HG03025 (cell line): ENCODE data around the gene CDH7.

Source experiments
- ATAC-seq: cut with Tn5 transposase; IDR thresholded peaks from one replicate; pipeline ENCODE4 v1.9.1; 2021; ENCODE audit warnings: mild to moderate bottlenecking, moderate library complexity; ENCODE audit not compliant: unreplicated experiment, low FRiP score

Gene CDH7

DNA sequence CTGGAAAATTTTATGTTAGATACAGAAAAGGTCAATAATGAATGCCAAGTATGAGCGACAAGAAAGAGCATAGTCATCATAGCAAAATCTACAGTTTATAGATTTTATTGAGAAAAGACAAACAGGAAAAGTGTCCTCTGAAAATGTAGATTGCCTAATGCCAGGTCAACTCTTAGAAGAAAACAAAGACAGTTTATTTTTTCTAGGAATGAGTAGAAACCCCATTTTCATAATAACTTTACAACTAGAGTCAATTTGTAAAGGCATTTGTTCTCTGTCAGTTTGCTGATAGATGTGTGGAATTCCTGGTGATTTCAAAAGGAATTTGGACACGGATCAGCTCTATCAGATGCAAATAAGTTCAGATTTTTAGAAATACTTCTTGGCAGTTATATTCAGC, 16.6 kb downstream of the CDH7 start:
- ATAC-seq = no peak

GRCh38 chr18:65768120-65768778, 17.4 kb downstream of the CDH7 start:
- ATAC-seq = no peak

DNA sequence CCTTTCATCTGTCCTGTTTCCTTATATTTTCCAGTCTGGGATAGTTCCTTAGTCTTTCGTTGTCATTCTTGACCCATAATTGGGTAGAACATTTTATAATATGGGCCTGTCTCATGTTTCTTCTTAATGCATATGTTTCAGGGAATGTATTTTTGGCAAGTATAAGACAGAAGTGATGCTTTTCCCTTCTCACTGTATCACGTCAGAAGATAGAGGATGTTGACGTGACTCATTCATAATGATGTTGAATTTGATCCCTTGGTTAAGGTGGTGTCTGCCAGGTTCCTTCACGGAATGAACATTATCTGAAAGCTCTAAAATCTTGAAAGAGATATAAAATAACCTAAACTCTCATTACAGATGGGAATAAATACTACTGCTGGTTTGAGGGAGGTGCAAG, 18.8 kb downstream of the CDH7 start:
- no peak for ATAC-seq

DNA sequence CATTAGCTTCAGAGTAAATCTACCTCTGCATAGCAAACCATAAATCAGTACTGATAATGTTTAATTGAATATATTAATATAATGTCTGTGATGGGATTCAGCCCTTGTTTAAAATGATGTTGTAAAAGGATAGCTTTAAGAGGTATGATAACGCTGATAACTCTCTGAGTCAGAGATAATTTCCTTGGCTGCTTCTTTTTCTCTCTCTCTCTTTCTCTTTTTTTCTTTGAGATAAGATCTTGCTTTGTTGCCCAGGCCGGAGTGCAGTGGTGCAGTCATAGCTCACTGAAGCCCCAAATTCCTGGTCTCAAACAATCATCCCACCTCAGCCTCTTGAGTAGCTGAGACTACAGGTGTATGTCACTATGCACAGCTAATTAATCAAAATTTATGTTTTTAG, 35.7 kb downstream of the CDH7 start:
- no peak for ATAC-seq

DNA sequence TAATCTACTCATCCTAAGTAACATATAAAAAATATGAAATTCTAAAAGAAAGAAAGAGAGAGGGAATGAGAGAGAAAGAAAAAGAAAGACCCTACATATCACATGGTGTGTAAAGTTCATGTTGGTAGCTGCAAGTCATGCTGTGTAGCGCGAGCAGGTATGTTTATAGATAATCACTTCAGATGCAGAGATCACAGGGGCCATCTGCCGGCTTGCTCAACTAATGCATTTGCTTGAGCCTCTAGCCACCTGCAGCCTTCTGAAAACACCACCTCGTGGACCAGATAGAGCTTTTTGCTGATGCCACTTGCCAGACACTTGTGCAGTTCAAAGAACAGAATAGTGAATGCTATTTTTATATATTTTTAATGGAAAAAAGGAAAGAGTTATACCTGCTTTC, 37.6 kb downstream of the CDH7 start:
- no peak for ATAC-seq

GRCh38 chr18:65790604-65791003, 39.8 kb downstream of the CDH7 start:
- ATAC-seq = no peak

GRCh38 chr18:65791719-65792118, 40.9 kb downstream of the CDH7 start:
- no peak for ATAC-seq

DNA sequence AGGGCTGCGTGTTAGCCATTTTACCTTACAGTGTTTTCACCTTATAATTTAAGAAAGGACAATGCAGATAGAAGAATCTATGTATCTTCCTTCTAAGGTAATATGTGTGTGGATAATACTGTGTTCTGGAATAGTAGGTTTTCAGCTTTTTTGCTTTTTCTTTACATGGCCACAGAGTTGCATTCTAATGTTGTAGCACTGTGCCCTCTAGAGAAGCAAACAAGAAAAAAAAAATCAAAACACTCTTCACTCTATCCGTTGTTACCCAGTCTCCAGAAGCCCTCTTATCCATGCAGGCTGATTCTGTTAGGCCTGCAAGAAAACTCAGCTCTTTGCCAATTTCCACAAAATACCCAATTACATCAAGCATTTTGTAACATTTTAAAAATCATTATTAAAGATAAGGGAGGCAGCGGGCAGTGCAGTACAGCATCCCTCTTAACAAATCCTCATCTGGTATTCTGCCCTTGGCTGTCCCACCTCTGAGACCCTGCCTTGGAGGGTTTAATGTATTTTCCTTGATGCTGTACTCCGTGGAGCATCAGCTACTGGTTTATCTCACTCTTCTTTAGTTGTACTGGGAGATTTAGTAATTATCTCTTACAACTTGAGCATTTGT, 41.8 kb downstream of the CDH7 start:
- no peak for ATAC-seq

DNA sequence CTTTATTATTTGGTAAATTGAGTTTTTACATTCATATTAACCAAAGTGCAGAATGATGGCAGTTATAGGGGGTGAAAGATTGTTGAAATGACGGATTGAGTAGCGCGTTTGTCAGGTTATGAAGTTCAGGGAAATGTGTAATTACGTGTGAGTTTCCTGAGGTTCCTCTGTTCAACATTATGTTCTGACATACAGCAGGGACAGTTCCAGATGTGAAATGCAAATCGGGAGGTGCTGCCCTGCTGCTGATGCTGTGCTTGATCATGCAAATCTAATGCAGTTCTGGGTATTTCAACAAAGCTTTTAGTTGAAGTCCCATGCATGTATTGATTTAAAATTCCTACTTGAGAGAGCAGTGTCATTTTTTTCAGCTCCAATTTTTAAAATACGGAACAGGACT, 57.9 kb downstream of the CDH7 start:
- no peak for ATAC-seq

DNA sequence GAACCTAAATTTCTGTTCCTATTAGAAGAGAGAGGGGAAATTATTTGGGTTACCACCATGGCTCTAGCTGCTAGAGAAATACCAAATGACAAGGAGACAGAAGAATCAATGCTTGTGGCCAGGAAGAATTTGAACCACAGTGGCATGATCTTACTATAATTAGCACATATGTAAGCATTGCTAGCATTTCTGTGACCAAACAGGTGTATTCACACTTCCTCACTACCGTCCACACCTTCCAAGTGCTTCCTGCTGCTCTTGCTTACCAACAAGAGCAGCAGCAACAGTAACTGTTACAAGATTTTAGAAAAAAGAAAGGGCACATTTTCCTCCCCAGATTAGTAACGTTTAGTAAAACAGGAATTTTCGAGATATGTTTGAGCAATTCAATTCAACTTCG, 60.5 kb downstream of the CDH7 start:
- no peak for ATAC-seq

- no peak for ATAC-seq
Measured at GRCh38 chr18:65815506-65815905, 64.7 kb downstream of the CDH7 start.

GRCh38 chr18:65817178-65817577, 66.4 kb downstream of the CDH7 start:
- no peak for ATAC-seq

GRCh38 chr18:65821911-65822310, 71.1 kb downstream of the CDH7 start:
- ATAC-seq = no peak

- no peak for ATAC-seq
Measured at GRCh38 chr18:65822826-65823225, 72.0 kb downstream of the CDH7 start.

- ATAC-seq = no peak
Measured at GRCh38 chr18:65827444-65827843, 76.6 kb downstream of the CDH7 start.

GRCh38 chr18:65835881-65836280, 85.1 kb downstream of the CDH7 start:
- no peak for ATAC-seq

GRCh38 chr18:65846107-65846506, 95.3 kb downstream of the CDH7 start:
- no peak for ATAC-seq

DNA sequence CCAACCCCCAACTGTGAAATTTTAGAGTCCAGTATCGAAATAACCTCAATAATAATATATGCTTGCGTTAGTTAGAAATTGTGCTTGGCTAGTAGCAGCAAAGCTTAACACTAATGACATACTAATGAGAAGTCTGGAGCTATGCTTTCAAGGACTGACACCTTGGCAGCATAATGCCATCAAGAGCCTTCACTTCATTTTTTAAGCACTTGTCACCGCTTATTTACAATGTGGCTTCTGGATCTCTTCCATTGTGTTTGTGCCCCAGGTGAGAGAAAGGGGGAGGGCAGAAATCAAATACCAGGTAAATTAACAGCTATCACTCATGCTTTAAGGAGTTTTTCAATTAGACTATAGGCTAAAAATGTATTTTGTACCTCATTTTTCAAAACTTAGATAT, 101.5 kb downstream of the CDH7 start:
- no peak for ATAC-seq

DNA sequence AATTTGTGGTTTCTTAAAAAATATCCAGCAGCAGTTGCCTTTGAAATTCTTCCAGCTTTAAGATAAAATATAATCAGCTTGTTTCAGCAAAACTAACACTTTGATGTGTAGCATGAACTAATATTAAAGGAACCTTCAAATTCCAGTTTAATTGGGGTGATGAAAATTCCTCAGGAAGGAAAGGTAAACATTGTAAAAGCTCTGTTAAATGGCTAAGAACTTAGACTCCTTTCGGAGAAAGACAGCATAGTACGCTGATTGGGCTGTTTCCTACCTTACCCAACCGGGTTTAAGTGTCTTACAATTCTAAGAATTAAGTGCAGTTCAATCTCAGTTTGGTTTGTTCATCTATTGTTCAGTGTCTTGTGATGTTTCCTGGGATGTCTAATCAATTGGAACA, 108.3 kb downstream of the CDH7 start:
- ATAC-seq = no peak

DNA sequence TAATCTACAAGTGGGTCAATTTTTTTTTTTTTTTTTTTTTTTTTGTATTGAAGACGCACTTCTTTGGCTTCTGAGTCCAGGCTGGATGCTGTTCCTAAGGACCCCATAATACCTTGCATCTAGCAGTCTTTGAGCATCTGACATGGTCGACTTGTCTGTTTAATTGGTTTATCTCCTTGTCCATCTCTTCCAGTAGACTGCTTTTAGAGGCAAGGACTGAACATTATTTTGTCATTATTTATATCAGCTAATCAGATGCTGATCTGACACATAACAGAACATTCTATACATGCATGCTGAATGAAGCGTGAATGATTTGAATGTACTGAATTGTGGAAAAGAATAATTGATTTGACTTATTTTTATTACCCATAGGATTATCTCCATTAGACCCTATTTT, 118.7 kb downstream of the CDH7 start:
- ATAC-seq = no peak

GRCh38 chr18:65876310-65876709, 125.5 kb downstream of the CDH7 start:
- ATAC-seq = no peak

- no peak for ATAC-seq
Measured at GRCh38 chr18:65897292-65897691, 146.5 kb downstream of the CDH7 start.

DNA sequence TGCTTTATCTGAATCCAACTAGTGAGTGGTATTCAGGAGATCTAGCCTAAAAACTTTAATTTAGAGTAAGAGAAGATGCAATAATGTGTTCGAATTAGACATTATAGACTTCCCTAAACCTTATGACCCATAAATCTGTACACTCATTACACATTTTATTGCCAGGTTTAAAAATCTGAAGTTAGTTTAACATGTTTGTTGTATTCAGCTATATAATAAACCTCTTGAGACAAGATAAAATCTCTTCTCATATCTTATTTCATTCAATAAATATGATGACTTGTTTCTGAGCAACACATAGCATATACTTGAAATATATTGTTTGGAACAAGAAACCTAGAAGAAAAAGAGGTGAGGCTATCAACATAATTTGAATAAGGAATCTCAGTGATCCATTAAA, 150.7 kb downstream of the CDH7 start:
- ATAC-seq = no peak
